ENCODE data around the gene PRRC2B. TPM values are rescaled to one million over a fixed set of nuclear protein-coding genes. Genes with fewer than 3 reads are reported as not detected.

Gene PRRC2B
- total RNA-seq, 4 donors from 2014 or later, result 102 to 168 (median 144) TPM

DNA sequence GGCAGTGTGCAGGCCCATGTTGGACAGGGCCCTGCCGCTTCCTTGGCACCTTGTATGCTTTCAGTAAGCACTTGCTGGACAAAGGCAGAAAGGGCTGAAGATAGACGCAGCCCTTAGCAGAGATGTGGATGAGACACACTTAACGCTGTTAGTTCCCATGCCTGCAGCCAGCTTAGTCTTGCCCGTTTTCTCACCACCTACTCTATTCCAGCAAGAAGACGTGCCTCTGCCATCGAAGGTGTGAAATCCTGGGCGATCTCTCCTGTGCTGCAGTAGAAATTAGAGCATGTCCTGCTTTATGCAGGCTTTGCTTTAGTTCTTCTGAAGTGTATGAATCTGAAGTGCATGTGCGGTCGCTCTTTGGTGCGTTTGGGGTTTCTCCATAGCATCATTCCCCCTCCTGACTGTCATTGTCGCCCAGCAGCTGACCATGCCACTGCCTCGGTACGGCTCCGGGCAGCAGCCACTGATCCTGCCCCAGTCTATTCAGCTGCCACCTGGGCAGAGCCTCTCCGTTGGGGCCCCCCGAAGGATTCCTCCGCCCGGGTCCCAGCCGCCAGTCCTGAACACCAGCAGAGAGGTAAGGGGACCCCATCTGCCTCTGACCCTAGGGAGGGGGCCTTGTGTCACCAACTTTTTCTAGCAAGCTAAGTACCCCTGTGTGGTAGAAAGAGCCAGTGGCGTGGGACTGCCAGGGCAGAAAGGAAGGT is 97.3 kb downstream of the PRRC2B start:
- H3K4me3 ChIP-seq (ENCODE audit: low read depth, poor library complexity, severe bottlenecking), result no peak overlapping the region
- no peak for DNase-seq (ENCODE audit: low spot score in 2 of 2)
- WGBS, 2 donors, result 92 to 94% methylated on average over 18 to 20 of the region's 20 CpGs
- intact Hi-C loops (cut with DNase I; ENCODE audit: low total_unique reads), result loop anchor here (10.0 kb wide), 1 partner anchor 96 kb away; the partner anchor contains the start of gene PRRC2B
- TF ChIP-seq POLR2A (IDR thresholded peaks at IDR 0.05), result no peak
- TF ChIP-seq, protein P1, sequence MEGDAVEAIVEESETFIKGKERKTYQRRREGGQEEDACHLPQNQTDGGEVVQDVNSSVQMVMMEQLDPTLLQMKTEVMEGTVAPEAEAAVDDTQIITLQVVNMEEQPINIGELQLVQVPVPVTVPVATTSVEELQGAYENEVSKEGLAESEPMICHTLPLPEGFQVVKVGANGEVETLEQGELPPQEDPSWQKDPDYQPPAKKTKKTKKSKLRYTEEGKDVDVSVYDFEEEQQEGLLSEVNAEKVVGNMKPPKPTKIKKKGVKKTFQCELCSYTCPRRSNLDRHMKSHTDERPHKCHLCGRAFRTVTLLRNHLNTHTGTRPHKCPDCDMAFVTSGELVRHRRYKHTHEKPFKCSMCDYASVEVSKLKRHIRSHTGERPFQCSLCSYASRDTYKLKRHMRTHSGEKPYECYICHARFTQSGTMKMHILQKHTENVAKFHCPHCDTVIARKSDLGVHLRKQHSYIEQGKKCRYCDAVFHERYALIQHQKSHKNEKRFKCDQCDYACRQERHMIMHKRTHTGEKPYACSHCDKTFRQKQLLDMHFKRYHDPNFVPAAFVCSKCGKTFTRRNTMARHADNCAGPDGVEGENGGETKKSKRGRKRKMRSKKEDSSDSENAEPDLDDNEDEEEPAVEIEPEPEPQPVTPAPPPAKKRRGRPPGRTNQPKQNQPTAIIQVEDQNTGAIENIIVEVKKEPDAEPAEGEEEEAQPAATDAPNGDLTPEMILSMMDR (IDR thresholded peaks at IDR 0.05), result no peak

DNA sequence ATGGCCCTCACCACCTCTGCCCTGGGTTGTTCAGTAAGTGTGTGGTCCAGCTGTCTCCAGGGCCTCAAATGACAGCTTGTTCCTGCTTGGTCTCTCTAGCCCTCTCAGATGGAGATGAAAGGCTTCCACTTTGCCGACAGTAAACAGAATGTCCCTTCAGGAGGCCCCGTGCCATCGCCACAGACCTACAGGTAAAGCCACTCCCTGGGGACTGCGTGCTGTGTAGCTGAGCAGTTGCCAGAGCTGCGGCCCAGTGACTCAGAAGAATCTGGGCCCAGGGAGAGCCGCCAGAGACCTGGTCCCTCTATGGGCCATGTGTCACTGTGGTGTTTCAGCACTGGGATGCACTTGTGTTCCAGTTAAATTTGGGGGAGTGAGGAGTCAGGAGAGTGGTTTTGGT is 98.2 kb downstream of the PRRC2B start:
- 67 to 78% methylated on average over 6 of the region's 6 CpGs for WGBS, 2 donors
- H3K4me3 ChIP-seq (ENCODE audit: low read depth, poor library complexity, severe bottlenecking), result no peak overlapping the region
- DNase-seq (ENCODE audit: low spot score in 2 of 2), result no peak
- intact Hi-C loops (cut with DNase I; ENCODE audit: low total_unique reads), result loop anchor here (10.0 kb wide), 1 partner anchor 97 kb away; the partner anchor contains the start of gene PRRC2B
- no peak for TF ChIP-seq POLR2A (IDR thresholded peaks at IDR 0.05)
- TF ChIP-seq, protein P1 (IDR thresholded peaks at IDR 0.05), result no peak

DNA sequence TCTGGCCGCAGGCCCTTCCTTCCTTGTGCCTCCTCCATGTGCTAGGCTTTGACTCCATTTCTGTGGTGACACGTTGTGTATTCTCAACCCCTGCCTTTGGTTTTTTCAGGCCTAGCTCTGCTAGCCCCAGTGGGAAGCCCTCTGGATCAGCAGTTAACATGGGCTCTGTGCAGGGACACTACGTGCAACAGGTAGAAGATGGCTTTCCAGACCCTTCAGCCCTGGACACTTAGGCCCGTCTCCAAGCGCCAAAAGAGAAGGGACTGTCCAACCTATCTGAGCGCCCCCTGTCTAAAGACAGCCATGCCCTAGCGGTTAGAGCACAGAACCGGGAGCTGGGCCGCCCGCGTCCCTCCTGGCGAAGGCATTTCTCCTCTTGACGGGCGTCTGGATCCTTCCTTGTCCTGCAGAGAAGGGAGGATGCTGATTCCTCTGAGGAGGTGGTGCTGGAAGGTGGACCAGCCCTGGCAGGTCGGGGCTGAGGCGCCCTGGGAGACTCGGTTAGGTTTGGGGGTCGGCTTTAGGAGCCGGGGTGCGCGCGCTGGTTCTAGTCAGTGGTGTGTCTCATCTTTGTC is 100.5 kb downstream of the PRRC2B start:
- TF ChIP-seq, protein P1 (IDR thresholded peaks at IDR 0.05), result no peak
- TF ChIP-seq POLR2A (IDR thresholded peaks at IDR 0.05), result no peak
- no peak for DNase-seq (ENCODE audit: low spot score in 2 of 2)
- H3K4me3 ChIP-seq (ENCODE audit: low read depth, poor library complexity, severe bottlenecking), result no peak overlapping the region
- intact Hi-C loops (cut with DNase I; ENCODE audit: low total_unique reads), result loop anchor here (10.0 kb wide), 1 partner anchor 100 kb away; the partner anchor contains the start of gene PRRC2B
- WGBS, 2 donors, result 91 to 92% methylated on average over 22 of the region's 22 CpGs

DNA sequence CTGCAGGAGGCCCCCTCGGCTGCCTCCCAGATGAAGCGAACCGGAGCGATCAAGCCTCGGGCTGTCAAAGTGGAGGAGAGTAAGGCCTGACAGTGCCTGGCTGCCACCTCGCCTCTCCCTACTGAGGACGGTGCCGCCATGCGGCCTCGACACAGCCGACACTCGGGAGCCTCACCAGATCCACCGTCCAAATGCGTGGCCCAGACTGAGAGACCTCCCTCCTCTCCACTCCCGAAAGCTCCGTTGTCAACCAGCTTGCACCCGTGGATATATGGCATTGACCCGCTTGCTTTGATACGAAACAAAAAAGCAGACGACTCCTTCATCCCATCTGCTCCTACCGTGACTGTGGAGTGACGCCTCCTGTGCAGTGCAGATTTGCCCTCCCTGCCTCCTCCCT is 101.9 kb downstream of the PRRC2B start:
- no peak for DNase-seq (ENCODE audit: low spot score in 2 of 2)
- WGBS, 2 donors, result 87 to 90% methylated on average over 21 to 22 of the region's 22 CpGs
- TF ChIP-seq, protein P1 (IDR thresholded peaks at IDR 0.05), result no peak
- no peak for TF ChIP-seq POLR2A (IDR thresholded peaks at IDR 0.05)
- H3K4me3 ChIP-seq (ENCODE audit: low read depth, poor library complexity, severe bottlenecking), result no peak overlapping the region
- intact Hi-C loops (cut with DNase I; ENCODE audit: low total_unique reads), result loop anchor here (10.0 kb wide), 1 partner anchor 101 kb away; the partner anchor contains the start of gene PRRC2B

DNA sequence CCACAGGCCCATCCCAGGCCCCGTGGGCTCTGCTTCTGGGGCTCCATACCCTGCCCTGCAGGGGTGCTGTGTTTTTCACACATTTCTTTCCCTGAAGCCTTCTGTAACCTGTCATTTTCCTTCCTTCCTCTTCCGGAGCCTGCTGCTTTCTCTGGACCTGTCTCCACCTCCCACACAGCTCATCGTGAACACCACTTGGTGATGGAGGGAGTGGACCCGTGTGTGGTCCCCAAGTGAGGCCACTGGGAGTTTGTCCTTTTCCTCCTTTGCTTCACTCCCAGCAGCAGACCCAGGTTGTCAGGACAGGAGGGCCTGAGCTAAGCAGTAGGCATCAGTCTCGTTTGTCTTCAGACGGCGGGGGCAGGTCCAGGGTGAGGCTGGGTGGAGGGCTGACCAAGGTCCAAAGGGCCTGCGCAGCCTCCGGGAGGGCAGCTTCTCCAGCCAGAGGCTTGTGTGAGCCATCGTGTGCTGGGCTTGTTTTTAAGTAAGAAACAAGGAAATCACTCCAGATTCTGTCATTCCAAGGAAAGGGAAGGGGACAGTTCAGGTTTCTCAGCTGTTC is 103.0 kb downstream of the PRRC2B start:
- no peak for TF ChIP-seq POLR2A (IDR thresholded peaks at IDR 0.05)
- TF ChIP-seq, protein P1 (IDR thresholded peaks at IDR 0.05), result no peak
- no peak for DNase-seq (ENCODE audit: low spot score in 2 of 2)
- WGBS, 2 donors, result 85 to 88% methylated on average over 10 of the region's 10 CpGs
- intact Hi-C loops (cut with DNase I; ENCODE audit: low total_unique reads), result loop anchor here (10.0 kb wide), 1 partner anchor 102 kb away; the partner anchor contains the start of gene PRRC2B
- no peak overlapping the region for H3K4me3 ChIP-seq (ENCODE audit: low read depth, poor library complexity, severe bottlenecking)

Measured in lower leg skin (tissue), 4 donors.